Cerebellar cortex (tissue), 1 donor: Measurements from ENCODE around the gene GLRX5.
A peak's percentile ranks its signal among the peaks of the same experiment; 100 is the strongest.

Experiments used
- DNase-seq: peaks from one replicate; pipeline ENCODE4 v3.0.0-alpha.2; 2015; ENCODE audit warnings: low spot score

The GLRX5 gene

DNA sequence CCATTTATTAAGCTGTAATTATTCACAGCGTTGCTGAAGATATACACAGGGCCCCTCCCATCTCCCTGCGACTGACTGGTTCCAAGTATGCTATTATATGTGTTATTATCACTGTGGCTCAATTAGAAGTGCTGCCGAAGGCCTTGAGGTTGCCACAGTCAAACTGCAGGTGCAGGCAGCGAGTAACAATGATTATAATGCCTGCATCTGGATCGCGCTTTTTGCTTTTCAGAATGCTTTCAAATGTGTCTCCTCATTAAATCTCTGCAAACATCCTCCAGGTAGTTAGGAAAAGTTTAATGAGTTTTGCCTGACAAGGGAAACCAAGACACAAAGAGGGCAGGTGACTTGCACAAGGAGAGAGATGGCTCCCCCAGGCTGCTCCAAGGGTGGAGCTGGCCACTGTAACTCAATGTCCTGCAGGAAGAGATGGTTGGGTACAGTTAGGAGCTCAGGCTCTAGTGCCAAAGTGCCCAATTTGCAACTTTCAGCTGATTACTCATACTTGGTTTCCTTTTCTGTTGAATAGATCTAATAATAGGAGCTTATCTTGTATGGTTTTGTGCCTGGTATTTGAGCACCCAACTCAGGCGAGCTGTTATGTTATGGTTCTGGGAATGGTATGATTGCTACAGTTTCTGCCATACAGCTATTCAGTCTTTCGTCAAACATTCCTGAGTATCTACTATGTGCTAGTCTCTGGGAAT lies 16.7 kb upstream of the GLRX5 start:
- no peak for DNase-seq

DNA sequence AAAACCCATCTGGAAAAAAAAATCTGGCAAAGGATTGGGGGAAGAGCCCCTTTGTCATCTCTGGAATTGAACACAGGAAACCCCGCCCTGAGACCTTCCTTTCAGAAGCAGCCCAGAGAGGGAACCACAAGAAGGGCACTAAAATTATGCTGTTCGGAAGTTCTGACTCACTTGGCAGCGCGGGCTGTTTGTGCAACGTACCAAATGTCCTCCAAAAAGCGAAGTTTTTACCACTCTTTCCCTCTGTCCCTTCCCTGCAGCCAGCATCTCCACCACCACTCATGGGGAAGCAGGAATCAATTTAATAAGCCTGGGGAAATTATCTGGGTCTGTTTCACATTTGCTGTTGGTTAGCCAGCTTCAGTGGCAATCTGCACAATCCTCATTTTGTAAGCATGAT lies 15.2 kb upstream of the GLRX5 start:
- no peak for DNase-seq

DNA sequence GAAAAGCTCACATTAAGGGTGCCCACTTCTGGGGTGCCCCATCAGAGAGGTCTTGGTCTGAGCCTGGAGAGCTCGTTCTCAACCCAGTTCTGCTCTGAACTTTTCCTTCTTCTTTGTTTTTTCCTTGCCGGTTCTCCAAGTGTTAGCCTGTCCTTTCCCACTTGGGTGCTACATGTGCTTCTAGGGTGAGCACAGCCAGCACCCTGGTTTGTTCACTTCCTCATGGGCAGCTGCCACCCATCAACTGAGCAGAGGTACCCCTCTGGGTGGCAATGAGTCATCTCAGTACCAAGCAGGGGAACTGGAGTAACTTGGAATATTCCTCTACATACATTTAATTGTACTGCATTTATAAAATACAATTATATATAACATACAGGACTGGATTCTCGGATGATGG lies 14.5 kb upstream of the GLRX5 start:
- DNase-seq = no peak

DNA sequence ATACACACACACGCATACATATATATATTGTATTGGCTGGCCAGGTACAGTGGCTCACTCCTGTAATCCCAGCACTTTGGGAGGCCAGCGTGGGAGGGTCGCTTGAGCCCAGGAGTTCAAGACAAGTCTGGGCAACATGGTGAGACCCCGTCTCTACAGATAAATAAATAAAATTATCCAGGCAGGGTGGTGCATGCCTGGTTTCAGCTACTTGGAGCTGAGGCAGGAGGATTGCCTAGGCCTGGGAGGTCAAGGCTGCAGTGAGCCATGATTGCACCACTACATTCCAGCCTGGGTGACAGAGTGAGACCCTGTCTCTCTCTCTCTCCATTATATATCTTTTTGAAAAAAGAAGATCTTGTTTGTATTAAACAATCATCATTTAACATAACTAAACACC lies 13.8 kb upstream of the GLRX5 start:
- no peak for DNase-seq

DNA sequence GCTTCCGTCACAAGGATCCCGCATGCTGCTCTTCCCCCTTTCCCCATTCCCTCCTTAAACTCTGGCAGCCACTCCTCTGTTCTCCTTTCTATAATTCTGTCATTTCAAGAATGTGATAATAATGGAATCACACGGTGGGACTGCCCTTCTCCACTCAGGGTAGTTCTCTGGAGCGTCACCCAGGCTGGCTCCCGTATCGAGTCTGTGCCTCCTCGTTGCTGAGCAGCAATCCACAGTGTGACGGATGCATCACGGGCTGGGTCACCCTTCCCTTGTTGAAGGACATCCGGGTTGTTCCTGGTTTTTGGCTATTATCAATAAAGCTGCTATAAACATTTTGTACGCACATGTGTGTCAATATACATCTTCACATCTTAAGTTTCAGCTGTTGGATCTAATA lies 12.7 kb upstream of the GLRX5 start:
- DNase-seq = no peak

DNA sequence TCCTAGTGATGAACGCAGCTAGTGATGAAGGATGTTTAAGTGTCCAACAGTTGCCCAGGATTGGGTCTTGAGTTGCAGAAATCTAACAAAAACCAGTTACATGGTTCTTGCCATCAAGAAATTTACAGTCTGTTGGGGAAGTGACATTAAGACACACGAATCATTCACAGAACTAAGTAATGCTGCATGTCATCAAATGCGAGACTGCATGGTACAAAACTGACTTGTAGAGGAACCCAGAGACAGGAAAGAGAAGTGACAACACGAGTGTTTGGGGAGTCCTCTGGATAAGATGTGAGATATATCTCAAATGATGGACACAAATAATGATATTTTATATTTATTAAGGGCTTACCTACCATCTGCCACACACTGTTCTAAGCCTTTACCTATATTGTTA lies 12.3 kb upstream of the GLRX5 start:
- no peak for DNase-seq

DNA sequence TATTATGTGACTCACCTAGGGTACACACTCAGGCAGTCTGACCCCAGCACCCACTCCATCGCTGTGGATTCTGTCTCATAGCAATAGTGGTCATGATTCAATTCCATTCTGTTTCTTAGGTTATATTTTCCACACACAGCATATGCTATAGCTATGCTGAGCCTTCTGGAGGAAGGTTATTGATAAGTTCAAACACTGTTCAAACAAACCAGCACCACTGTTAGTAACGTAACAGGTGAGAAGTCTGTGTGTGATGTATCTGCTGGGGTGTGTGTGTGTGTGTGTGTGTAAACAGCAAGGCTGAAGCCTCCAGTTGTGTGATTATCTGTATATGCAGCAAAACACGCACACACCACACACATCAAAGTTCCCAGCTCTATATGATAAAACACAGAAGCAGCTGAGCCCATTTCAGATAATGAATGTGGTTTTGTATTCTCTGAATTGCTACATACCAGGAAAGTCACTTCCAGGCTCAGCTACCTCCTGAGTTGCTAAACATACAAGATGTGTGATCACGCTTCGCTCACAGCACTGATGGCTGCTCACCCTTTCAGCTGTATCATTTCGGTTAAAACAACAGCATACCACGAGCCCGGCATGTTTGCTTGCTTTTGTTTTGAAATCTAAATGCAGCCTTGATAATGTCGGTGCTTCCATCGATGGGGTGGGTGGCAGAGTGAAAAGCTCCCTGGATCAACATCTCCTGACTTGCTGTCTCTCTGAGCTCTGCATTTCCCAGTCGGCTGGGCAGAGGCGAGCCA lies 11.6 kb upstream of the GLRX5 start:
- DNase-seq = no peak

DNA sequence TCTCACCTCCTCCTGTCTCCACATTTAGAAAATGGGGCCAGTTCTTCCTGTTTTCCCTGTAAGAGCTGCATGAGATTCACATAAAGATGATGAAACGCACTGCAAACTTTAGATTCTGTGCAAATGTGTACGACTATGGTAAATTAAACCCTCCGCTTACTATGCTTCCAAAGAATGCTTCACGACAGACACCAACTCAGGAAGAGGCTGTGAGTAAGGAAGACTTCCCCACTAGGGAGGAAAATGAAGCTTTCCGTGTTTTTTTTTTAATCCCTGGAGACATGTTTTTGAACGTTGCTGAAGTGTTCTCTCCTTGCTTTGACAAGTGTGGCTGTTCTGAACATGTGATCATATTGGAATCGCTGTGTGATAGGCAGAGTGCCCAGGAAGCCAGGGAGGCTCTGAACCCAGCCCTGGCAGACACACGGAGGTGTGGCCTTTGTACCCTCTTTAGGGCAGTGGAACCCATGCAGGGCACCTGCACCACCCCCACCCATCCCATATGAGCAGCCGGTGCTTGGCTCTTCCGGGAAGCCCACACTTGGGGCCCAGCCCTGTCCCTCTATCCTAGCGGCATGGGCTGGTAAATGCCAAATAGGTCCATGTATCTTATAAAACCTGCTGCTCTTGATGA lies 10.9 kb upstream of the GLRX5 start:
- DNase-seq = no peak

DNA sequence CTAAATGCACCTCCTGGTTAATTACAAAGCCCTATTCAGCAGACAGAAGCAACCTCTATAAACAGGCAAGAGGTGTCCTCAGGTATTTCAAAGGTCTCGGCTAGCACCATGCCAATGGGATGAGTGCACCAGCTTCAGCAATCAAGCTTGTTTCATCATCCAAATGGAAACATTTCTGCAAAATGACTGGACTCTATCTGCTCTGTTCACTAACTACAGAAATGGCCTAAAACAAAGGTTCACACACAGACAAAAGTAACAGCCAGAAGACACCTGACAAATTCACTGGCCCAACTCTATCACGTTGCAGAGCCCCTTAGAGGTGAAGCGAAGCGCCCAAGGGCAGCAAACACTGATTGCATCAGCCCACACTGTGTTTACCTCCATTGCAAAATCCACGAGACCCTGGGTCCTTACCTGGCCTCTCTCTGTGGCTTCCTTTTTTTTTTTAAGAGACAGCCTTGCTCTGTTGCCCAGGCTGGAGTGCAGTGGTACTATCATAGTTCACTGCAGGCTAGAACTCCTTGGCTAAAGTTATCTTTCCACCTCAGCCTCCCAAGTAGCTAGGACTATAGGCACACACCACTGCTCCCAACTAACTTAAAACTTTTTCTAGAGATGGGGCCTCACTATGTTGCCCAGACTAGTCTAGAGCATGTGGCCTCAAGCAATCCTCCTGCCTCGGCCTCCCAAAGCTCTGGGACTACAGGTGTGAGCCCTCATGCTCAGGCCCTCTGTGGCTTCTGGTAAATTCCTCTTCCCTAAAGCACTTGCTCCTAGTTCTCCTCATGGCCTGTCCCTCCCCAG lies 9.9 kb upstream of the GLRX5 start:
- DNase-seq = no peak

DNA sequence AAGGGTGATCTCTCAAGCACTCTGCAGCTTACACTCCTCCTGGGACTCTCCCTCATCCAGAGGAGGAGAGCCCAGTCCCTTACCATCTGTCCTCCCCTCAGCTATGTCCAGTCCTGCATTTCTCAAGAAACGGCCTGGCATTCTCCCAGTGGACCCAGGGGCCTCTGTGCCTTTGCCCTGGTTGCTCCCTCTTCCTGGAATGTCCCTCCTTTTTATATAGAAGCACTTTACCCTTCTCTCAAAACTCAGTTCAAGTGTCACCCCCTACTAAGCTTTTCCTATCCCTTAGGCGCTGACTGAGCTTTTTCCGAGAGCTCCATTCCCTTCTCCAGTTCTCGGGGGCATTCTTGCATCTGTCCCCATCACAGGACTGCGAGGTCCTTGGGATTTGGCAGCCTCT lies 8.9 kb upstream of the GLRX5 start:
- no peak for DNase-seq

DNA sequence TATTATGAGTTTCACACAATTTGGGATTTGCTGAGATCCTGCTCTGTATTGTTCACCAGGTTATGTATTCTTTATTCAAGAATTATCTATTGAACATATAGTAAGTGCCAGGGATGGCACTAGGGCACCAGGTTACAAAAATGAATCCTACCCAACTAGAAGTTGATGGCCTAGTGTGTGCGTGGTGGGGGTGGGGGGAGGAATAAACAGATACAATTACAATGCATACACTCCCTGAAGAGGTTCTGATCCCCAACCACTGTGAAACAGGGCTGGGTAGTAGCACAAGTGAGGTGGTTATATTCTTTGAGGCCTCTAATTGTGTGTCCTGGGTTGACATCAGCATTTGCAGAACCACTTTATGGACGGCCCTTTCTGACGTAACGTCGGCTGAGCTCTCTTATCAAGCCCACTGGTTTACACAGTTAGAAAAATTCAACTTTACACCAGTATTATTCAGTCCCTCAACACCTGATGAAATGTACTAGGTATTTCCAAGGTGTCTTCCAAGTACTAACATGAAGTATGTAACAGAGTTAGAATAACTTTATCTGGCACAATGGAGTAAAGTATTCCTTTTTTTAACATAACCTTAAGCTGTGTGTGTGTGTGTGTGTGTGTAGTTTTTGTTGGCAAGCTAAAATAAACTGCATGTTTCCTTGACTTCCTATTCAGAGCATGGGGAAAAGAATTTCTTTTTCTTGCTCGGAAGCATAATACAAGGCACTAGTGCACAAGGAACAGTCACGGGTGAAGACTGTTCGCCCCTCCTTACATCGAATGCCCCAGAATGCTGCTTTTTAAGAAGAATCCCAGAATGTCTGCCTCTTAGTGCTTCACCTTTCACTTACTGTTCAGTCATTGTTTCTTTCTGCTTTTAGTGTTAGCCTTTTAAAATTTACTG lies 8.1 kb upstream of the GLRX5 start:
- DNase-seq = no peak

DNA sequence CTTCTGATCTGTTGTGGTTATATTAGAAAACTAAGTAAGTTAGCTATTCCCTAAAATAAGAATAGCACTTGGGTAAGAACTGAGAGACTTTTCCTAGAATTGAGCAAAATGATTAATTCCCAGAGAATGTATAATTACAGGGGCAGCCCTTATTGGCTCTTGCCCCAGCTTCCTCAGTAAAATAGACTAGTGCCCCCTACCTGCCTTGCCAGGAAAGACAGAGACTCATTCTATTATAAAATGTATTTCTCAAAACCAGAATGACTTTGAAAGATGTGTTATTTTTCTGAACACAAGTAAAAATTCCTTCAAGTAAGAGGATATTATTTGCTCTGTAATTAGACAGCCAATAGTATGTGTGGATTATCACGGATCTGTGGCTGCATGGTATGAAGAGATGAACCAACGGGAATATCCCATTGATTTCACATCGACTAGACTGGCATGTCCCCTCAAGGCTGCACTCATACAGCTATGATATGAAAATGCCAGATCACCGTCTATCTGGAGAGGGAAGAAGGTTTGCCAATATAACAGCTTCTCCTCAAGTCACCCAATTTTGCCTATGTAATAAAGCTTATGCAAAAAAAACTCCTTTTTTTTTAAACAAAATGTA lies 7.4 kb upstream of the GLRX5 start:
- peak; percentile 52 for DNase-seq

DNA sequence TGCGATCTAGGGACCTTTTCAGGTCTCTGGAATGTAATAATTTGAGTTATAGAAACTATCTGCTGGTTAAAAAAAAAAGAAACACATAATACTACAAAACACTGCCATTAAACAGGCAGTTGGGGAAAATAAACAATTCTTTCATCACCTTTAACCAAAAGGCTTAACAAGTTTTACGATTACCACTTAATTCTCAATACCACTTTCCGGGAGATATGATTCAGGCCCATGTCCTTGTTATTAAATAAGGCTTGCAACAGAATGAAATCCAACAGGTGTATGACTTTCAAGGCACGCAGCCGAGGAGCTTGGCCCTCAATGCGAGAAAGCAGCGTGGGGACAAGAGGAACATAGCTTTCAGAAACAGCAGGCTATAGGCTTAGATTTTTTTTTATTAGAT lies 5.6 kb upstream of the GLRX5 start:
- DNase-seq = no peak

DNA sequence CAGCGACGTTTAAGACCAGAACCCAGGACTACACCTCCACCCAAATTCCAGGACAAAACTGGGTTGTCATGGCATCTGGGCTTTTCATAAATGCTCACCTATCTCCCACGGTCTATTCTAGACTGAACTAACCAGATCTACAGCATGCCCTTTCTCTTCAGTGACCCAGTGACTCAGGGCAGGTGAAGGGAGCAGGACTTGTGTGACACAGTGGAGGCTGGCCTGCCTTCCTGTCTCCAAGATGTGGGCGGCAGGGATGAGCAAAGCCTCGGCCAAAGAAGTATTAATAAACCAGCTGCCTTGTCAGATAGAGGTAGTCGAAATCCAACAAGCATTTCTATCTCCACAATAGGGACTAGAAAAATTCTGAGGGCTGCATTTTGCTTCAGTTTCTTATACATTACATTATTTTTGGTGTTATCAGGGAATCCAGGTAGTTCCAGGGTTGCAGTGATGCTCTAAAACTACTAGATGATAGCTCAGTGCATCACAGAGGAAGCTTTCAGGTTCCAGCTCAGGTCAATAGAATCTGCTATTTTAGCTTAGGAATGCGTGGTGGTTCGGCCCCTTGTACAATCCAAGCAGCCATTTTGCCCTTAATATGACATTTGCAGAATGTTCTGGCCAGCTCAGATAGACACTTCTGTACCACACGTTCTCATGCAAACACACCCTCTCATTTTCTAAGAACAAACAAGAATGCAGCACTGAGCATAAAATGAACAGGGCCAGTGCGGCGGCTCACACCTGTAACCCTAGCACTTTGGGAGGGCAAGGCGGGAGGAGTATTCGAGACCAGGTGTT lies 4.2 kb upstream of the GLRX5 start:
- DNase-seq = no peak

DNA sequence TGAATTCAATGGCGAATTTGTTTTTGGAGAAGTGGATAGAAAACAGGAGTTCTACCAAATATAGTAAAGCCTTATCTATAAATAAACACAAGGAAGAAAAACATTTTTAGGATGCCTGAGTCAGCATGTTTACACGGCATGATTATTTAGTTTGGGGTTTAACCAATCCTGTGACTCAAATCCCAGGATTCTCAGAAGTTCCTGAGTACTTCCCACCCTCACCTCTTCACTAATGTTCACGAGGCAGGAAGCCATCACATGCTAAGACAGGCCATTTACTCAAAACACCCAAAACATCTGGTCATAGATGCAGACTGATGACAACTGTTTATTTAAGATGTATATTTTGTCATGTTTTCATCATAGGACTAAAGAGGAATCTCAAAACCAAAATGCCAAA lies 3.4 kb upstream of the GLRX5 start:
- no peak for DNase-seq

DNA sequence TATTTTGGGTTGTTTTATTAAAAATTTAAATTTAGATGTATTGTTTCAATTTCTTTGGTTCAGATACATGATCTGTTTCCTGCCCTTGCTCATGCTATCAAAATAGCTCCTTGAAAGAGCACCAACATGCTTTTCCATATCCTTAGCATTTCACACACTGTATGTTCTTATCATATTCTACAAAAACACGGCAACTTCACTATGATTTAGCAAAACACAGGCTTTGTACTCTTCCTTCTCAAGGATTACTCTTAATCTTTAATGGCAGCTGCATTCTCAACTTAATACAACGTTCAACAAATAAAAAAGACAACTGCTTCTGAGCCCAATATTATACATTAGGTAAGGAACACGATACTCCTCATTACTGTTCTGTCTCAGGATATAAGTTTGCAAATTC lies 2.9 kb upstream of the GLRX5 start:
- no peak for DNase-seq

DNA sequence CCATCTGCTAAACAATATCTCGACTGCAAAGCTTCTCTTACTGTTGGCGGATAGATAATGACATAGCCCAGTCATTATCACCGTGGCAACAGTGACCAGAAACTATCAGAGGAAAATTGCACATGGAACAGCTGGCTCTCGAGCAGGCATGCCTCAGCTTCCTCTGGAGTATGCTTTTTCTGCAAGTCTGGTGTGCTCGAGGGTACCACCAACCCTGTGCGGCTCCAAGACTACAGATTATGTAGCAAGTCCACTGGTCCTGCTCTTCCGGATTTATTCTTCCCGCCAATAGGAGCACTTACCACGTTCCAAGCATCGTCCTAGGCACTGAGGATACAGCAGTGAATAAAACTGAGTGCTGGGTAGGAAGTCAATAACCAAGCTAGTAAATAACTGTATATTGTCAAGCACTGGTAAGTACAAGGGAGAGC lies 1.4 kb upstream of the GLRX5 start:
- DNase-seq = no peak

DNA sequence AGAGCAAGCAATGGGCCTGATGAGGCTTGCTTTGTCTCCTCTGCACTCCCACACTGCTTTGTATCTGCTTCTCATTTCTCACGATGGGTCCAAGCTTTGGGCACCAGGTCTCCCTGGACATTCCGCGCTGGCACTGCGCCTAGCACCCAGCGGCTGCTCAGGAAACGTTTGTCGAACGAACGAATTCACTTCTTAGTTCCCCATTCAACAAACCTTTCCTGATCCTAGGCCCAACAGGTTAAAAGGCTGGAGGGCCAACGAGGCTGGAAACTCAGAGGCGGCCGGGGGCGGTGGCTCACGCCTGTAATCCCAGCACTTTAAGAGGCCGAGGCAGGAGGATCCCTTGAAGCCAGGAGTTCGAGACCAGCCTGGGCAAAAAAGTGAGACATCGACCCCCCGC lies 1.0 kb upstream of the GLRX5 start:
- no peak for DNase-seq

DNA sequence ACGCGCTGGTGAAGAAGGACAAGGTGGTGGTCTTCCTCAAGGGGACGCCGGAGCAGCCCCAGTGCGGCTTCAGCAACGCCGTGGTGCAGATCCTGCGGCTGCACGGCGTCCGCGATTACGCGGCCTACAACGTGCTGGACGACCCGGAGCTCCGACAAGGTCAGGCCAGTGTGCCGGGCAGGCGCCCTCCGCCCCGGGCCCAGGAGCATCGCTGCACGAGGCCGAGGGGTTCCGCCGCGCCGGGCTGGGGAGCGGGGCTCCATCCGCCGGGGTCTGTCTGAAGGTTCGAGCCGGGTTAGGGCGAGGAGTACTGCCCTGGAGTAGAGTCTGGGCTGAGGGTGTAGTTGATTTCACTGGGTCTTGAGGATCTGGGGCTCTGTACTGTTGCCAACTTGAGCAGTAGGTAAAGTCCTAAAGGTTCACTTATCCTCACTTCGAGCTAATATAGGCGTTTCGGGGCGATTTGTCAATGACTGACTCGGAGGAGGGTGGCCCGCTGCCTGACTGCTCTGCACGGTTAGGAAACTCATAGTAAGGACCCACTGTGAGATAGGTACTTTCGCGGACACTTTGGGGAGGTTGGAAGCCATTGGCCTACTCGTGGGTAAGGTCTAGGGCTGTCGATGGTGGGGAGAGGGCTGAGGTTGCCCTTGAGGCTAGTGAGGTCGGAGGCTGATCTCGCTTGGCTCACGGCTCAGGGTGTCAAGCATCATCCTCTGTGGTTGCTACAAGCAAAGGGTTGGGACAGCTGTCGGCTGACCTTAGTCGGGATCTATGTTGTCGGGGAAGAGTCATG lies 574 bp downstream of the GLRX5 start:
- DNase-seq = no peak
